Measurements from ENCODE around the gene ADAMTS16.

ADAMTS16 gene

GRCh38 chr5:5202321-5202720 is 62.2 kb downstream of the ADAMTS16 start:
- Histone ChIP-seq H2BK5ac (ENCODE audit: low read length) (no peak overlapping the region), H3K4me2 (ENCODE audit: insufficient read depth, low read length, poor library complexity, severe bottlenecking) (no peak overlapping the region), H3K79me1 (ENCODE audit: low read depth, low read length) (no peaks in the 10 kb centered on the region), H2BK120ac (ENCODE audit: low read depth, low read length) (no peak overlapping the region), H3K27ac (replicated peaks; ENCODE audit: low read length) (no peak overlapping the region), H3K4me1 (ENCODE audit: control insufficient read depth in 2 of 2, insufficient read depth in 1 of 2, low read depth in 1 of 2, low read length in 2 of 2) (no peaks in the 10 kb centered on the region), H3K27me3 (ENCODE audit: control insufficient read depth in 3 of 3, insufficient read depth in 3 of 3, low read depth in 1 of 3, low read length in 3 of 3) (no peaks in the 10 kb centered on the region), H2BK15ac (ENCODE audit: low read length) (no peak overlapping the region), H3K18ac (ENCODE audit: low read length) (no peak overlapping the region), H3K36me3 (replicated peaks in 1 of 2; ENCODE audit: control insufficient read depth in 2 of 2, insufficient read depth in 2 of 2, low read length in 2 of 2) (no peaks in the 10 kb centered on the region), H3K14ac (ENCODE audit: low read length) (no peak overlapping the region), H4K8ac (ENCODE audit: low read depth, low read length) (no peak overlapping the region), H2BK12ac (ENCODE audit: low read length) (no peak overlapping the region), H3K9ac (ENCODE audit: low read depth, low read length, poor library complexity) (no peak overlapping the region), H2AFZ (ENCODE audit: low read length) (no peak overlapping the region), H3K4me3 (ENCODE audit: low read length in 2 of 2) (no peak overlapping the region), H3K9me3 (replicated peaks in 1 of 2; ENCODE audit: control insufficient read depth in 2 of 2, insufficient read depth in 1 of 2, low read depth in 1 of 2, low read length in 2 of 2) (peaks cover 0 to 2% of the 10 kb centered on the region in 2 donors), H2AK5ac (ENCODE audit: low read depth, low read length) (no peak overlapping the region), H3K23ac (ENCODE audit: low read depth, low read length, poor library complexity) (no peak overlapping the region), H3K4ac (ENCODE audit: low read length) (no peak overlapping the region), H4K91ac (ENCODE audit: low read depth, low read length, poor library complexity) (no peak overlapping the region)
- DNase-seq (ENCODE audit: low spot score), result no peak
- WGBS, 2 donors (ENCODE audit: extremely low coverage in 2 of 2, insufficient read length in 2 of 2, insufficient replicate concordance in 1 of 2), result no CpG with 5 or more reads among the region's 2 CpGs

- no peak overlapping the region for H2BK15ac ChIP-seq (ENCODE audit: low read length)
- H3K9ac ChIP-seq (ENCODE audit: low read depth, low read length, poor library complexity), result no peak overlapping the region
- peaks cover 0 to 2% of the 10 kb centered on the region in 2 donors for H3K9me3 ChIP-seq (replicated peaks in 1 of 2; ENCODE audit: control insufficient read depth in 2 of 2, insufficient read depth in 1 of 2, low read depth in 1 of 2, low read length in 2 of 2)
- H3K79me1 ChIP-seq (ENCODE audit: low read depth, low read length), result no peaks in the 10 kb centered on the region
- no peak overlapping the region for H3K14ac ChIP-seq (ENCODE audit: low read length)
- H3K36me3 ChIP-seq (replicated peaks in 1 of 2; ENCODE audit: control insufficient read depth in 2 of 2, insufficient read depth in 2 of 2, low read length in 2 of 2), result no peaks in the 10 kb centered on the region
- no peak overlapping the region for H3K4me3 ChIP-seq (ENCODE audit: low read length in 2 of 2)
- H2BK120ac ChIP-seq (ENCODE audit: low read depth, low read length), result no peak overlapping the region
- no peak overlapping the region for H4K8ac ChIP-seq (ENCODE audit: low read depth, low read length)
- no peak overlapping the region for H4K91ac ChIP-seq (ENCODE audit: low read depth, low read length, poor library complexity)
- H3K4ac ChIP-seq (ENCODE audit: low read length), result no peak overlapping the region
- no CpG with 5 or more reads among the region's 2 CpGs for WGBS, 2 donors (ENCODE audit: extremely low coverage in 2 of 2, insufficient read length in 2 of 2, insufficient replicate concordance in 1 of 2)
- no peak overlapping the region for H2AK5ac ChIP-seq (ENCODE audit: low read depth, low read length)
- no peak overlapping the region for H2AFZ ChIP-seq (ENCODE audit: low read length)
- no peak overlapping the region for H2BK5ac ChIP-seq (ENCODE audit: low read length)
- H3K27ac ChIP-seq (replicated peaks; ENCODE audit: low read length), result no peak overlapping the region
- no peak overlapping the region for H3K23ac ChIP-seq (ENCODE audit: low read depth, low read length, poor library complexity)
- H3K4me2 ChIP-seq (ENCODE audit: insufficient read depth, low read length, poor library complexity, severe bottlenecking), result no peak overlapping the region
- H3K4me1 ChIP-seq (ENCODE audit: control insufficient read depth in 2 of 2, insufficient read depth in 1 of 2, low read depth in 1 of 2, low read length in 2 of 2), result no peaks in the 10 kb centered on the region
- H2BK12ac ChIP-seq (ENCODE audit: low read length), result no peak overlapping the region
- DNase-seq (ENCODE audit: low spot score), result no peak
- H3K27me3 ChIP-seq (ENCODE audit: control insufficient read depth in 3 of 3, insufficient read depth in 3 of 3, low read depth in 1 of 3, low read length in 3 of 3), result no peaks in the 10 kb centered on the region
- H3K18ac ChIP-seq (ENCODE audit: low read length), result no peak overlapping the region
These were observed 63.3 kb downstream of the ADAMTS16 start for GRCh38 chr5:5203451-5203850.

- H2BK120ac ChIP-seq (ENCODE audit: low read depth, low read length), result no peak overlapping the region
- H2BK5ac ChIP-seq (ENCODE audit: low read length), result no peak overlapping the region
- H3K36me3 ChIP-seq (replicated peaks in 1 of 2; ENCODE audit: control insufficient read depth in 2 of 2, insufficient read depth in 2 of 2, low read length in 2 of 2), result no peaks in the 10 kb centered on the region
- H3K27me3 ChIP-seq (ENCODE audit: control insufficient read depth in 3 of 3, insufficient read depth in 3 of 3, low read depth in 1 of 3, low read length in 3 of 3), result peaks cover 0 to 3% (median 0%) of the 10 kb centered on the region in 3 experiments
- H3K4me1 ChIP-seq (ENCODE audit: control insufficient read depth in 2 of 2, insufficient read depth in 1 of 2, low read depth in 1 of 2, low read length in 2 of 2), result no peaks in the 10 kb centered on the region
- no peak overlapping the region for H3K23ac ChIP-seq (ENCODE audit: low read depth, low read length, poor library complexity)
- DNase-seq (ENCODE audit: low spot score), result no peak
- no peak overlapping the region for H4K91ac ChIP-seq (ENCODE audit: low read depth, low read length, poor library complexity)
- H3K27ac ChIP-seq (replicated peaks; ENCODE audit: low read length), result no peak overlapping the region
- no peaks in the 10 kb centered on the region for H3K79me1 ChIP-seq (ENCODE audit: low read depth, low read length)
- no peak overlapping the region for H2BK12ac ChIP-seq (ENCODE audit: low read length)
- no peak overlapping the region for H3K14ac ChIP-seq (ENCODE audit: low read length)
- H3K9me3 ChIP-seq (replicated peaks in 1 of 2; ENCODE audit: control insufficient read depth in 2 of 2, insufficient read depth in 1 of 2, low read depth in 1 of 2, low read length in 2 of 2), result no peaks in the 10 kb centered on the region
- no peak overlapping the region for H3K4me2 ChIP-seq (ENCODE audit: insufficient read depth, low read length, poor library complexity, severe bottlenecking)
- no peak overlapping the region for H2BK15ac ChIP-seq (ENCODE audit: low read length)
- no peak overlapping the region for H2AK5ac ChIP-seq (ENCODE audit: low read depth, low read length)
- no peak overlapping the region for H4K8ac ChIP-seq (ENCODE audit: low read depth, low read length)
- no peak overlapping the region for H3K18ac ChIP-seq (ENCODE audit: low read length)
- H3K4ac ChIP-seq (ENCODE audit: low read length), result no peak overlapping the region
- H3K9ac ChIP-seq (ENCODE audit: low read depth, low read length, poor library complexity), result no peak overlapping the region
- WGBS, 2 donors (ENCODE audit: extremely low coverage in 2 of 2, insufficient read length in 2 of 2, insufficient replicate concordance in 1 of 2), result 100% methylated on average over 1 of the region's 3 CpGs; no CpG with 5 or more reads in 1 of the 2 donors
- no peak overlapping the region for H3K4me3 ChIP-seq (ENCODE audit: low read length in 2 of 2)
- no peak overlapping the region for H2AFZ ChIP-seq (ENCODE audit: low read length)
These were observed 67.7 kb downstream of the ADAMTS16 start for GRCh38 chr5:5207828-5208227.

GRCh38 chr5:5209089-5209488 is 69.0 kb downstream of the ADAMTS16 start:
- Histone ChIP-seq H3K4ac (ENCODE audit: low read length) (no peak overlapping the region), H2BK120ac (ENCODE audit: low read depth, low read length) (no peak overlapping the region), H3K23ac (ENCODE audit: low read depth, low read length, poor library complexity) (no peak overlapping the region), H4K8ac (ENCODE audit: low read depth, low read length) (no peak overlapping the region), H2AFZ (ENCODE audit: low read length) (no peak overlapping the region), H3K79me1 (ENCODE audit: low read depth, low read length) (no peaks in the 10 kb centered on the region), H3K14ac (ENCODE audit: low read length) (no peak overlapping the region), H2BK5ac (ENCODE audit: low read length) (no peak overlapping the region), H3K9ac (ENCODE audit: low read depth, low read length, poor library complexity) (no peak overlapping the region), H3K27me3 (ENCODE audit: control insufficient read depth in 3 of 3, insufficient read depth in 3 of 3, low read depth in 1 of 3, low read length in 3 of 3) (peaks cover 0 to 3% (median 0%) of the 10 kb centered on the region in 3 experiments), H4K91ac (ENCODE audit: low read depth, low read length, poor library complexity) (no peak overlapping the region), H3K18ac (ENCODE audit: low read length) (no peak overlapping the region), H3K9me3 (replicated peaks in 1 of 2; ENCODE audit: control insufficient read depth in 2 of 2, insufficient read depth in 1 of 2, low read depth in 1 of 2, low read length in 2 of 2) (no peaks in the 10 kb centered on the region), H3K27ac (replicated peaks; ENCODE audit: low read length) (no peak overlapping the region), H3K36me3 (replicated peaks in 1 of 2; ENCODE audit: control insufficient read depth in 2 of 2, insufficient read depth in 2 of 2, low read length in 2 of 2) (no peaks in the 10 kb centered on the region), H3K4me2 (ENCODE audit: insufficient read depth, low read length, poor library complexity, severe bottlenecking) (no peak overlapping the region), H2BK12ac (ENCODE audit: low read length) (no peak overlapping the region), H3K4me3 (ENCODE audit: low read length in 2 of 2) (no peak overlapping the region), H2BK15ac (ENCODE audit: low read length) (no peak overlapping the region), H2AK5ac (ENCODE audit: low read depth, low read length) (no peak overlapping the region), H3K4me1 (ENCODE audit: control insufficient read depth in 2 of 2, insufficient read depth in 1 of 2, low read depth in 1 of 2, low read length in 2 of 2) (no peaks in the 10 kb centered on the region)
- no CpG with 5 or more reads among the region's 5 CpGs for WGBS, 2 donors (ENCODE audit: extremely low coverage in 2 of 2, insufficient read length in 2 of 2, insufficient replicate concordance in 1 of 2)
- DNase-seq (ENCODE audit: low spot score), result no peak
